ENCODE data around the gene PRDM4. TPM values are rescaled to one million over a fixed set of nuclear protein-coding genes. Genes with fewer than 3 reads are reported as not detected.
"Not testable (repeated sequence)": the region's sequence is repeated elsewhere in the genome, so short reads cannot be mapped to it uniquely, and the experiment has no call there.

The PRDM4 gene
- polyA plus RNA-seq, 1 of the 3 experiments (the other 2 are of a cell fraction) = 22.1 TPM

- H3K9me2 ChIP-seq = no peaks in the 10 kb centered on the region
- H3K4me2 ChIP-seq = no peak overlapping the region
- H4K20me1 ChIP-seq (ENCODE audit: insufficient read depth) = no peaks in the 10 kb centered on the region
- H3K36me3 ChIP-seq (replicated peaks in 1 of 2; ENCODE audit: control insufficient read depth in 1 of 2, insufficient read depth in 2 of 2, low read length in 1 of 2) = peaks cover 42 to 47% of the 10 kb centered on the region in 2 experiments
- H3K9me3 ChIP-seq = no peaks in the 10 kb centered on the region
- TF ChIP-seq GABPA (IDR thresholded peaks at IDR 0.05; ENCODE audit: low read depth) (no peak), FOXJ3 (CRISPR knock-in tag; IDR thresholded peaks at IDR 0.05) (no peak), FOSL2 (IDR thresholded peaks at IDR 0.05; ENCODE audit: borderline replicate concordance, low read depth) (no peak), YY1 (IDR thresholded peaks at IDR 0.05; ENCODE audit: low read depth) (no peak), ELF1 (IDR thresholded peaks at IDR 0.05) (no peak), FOXM1 (IDR thresholded peaks at IDR 0.05; ENCODE audit: low read depth) (no peak), EP300 (IDR thresholded peaks at IDR 0.05; ENCODE audit: borderline replicate concordance in 1 of 2, low read depth in 1 of 2, low read length in 1 of 2) (no peak), SIN3A (IDR thresholded peaks at IDR 0.05; ENCODE audit: borderline replicate concordance, low read depth, low read length) (no peak), RFX5 (IDR thresholded peaks at IDR 0.05; ENCODE audit: low read length) (no peak)
- TF ChIP-seq, protein P1, sequence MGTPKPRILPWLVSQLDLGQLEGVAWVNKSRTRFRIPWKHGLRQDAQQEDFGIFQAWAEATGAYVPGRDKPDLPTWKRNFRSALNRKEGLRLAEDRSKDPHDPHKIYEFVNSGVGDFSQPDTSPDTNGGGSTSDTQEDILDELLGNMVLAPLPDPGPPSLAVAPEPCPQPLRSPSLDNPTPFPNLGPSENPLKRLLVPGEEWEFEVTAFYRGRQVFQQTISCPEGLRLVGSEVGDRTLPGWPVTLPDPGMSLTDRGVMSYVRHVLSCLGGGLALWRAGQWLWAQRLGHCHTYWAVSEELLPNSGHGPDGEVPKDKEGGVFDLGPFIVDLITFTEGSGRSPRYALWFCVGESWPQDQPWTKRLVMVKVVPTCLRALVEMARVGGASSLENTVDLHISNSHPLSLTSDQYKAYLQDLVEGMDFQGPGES (IDR thresholded peaks at IDR 0.05; ENCODE audit: low read depth, low read length) = no peak
- H3F3A ChIP-seq (replicated peaks; ENCODE audit: insufficient read depth) = peaks cover 17% of the 10 kb centered on the region
- H2AFZ ChIP-seq (ENCODE audit: low read depth) = no peak overlapping the region
- no peaks in the 10 kb centered on the region for H3K27me3 ChIP-seq (ENCODE audit: insufficient read depth)
- no peak for DNase-seq
- ChIA-PET CTCF (no interaction called here), POLR2A (no interaction called here)
- H3K4me1 ChIP-seq (ENCODE audit: control insufficient read depth in 1 of 2, insufficient read depth in 2 of 2, low read depth in 1 of 2, low read length in 1 of 2) = no peaks in the 10 kb centered on the region
- no peak overlapping the region for H3K4me3 ChIP-seq (ENCODE audit: low read depth in 2 of 2, low read length in 1 of 2)
- no peak overlapping the region for H3K27ac ChIP-seq (ENCODE audit: low read depth in 2 of 2, low read length in 1 of 2)
- H3K9ac ChIP-seq = no peak overlapping the region
- no peaks in the 10 kb centered on the region for H3K79me2 ChIP-seq (ENCODE audit: insufficient read depth)
These were observed 45.2 kb downstream of the PRDM4 start for GRCh38 chr12:107715780-107716179.

- POLR2A ChIA-PET = not testable (repeated sequence)
These were observed 55.4 kb downstream of the PRDM4 start for GRCh38 chr12:107705522-107705921.

DNA sequence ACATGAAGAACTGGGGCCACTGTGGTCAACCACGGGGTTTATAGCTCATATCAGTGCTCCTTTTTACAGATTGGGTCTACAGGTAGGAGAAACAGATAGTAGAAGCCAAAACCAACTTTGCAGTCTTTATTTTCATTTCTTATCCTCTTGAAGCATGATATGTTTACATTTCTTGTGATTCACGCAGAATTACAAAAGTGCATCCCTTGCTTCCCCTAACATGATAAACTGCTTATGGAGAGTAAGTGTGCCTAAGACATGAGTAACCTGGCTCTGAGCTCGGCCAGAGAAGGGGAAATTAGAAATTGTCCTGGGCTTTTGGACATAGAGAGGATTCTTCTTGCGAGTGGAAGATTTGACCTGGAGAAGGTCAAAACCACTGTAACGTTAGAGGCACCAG is 56.9 kb downstream of the PRDM4 start:
- H3K4me3 ChIP-seq (ENCODE audit: low read depth in 2 of 2, low read length in 1 of 2) = no peak overlapping the region

More at GRCh38 chr12:107705522-107705921, 55.4 kb downstream of the PRDM4 start:
- WGBS (ENCODE audit: low lambda C conversion rate) = 96% methylated on average over 5 of the region's 5 CpGs
- H3K9me3 ChIP-seq; CTCF ChIA-PET; H2AFZ ChIP-seq (ENCODE audit: low read depth); H3K9me2 ChIP-seq; H3K4me3 ChIP-seq (ENCODE audit: low read depth in 2 of 2, low read length in 1 of 2); H3K27me3 ChIP-seq (ENCODE audit: insufficient read depth); H3F3A ChIP-seq (replicated peaks; ENCODE audit: insufficient read depth); H3K4me2 ChIP-seq; H4K20me1 ChIP-seq (ENCODE audit: insufficient read depth); H3K4me1 ChIP-seq (ENCODE audit: control insufficient read depth in 1 of 2, insufficient read depth in 2 of 2, low read depth in 1 of 2, low read length in 1 of 2); DNase-seq; H3K9ac ChIP-seq; H3K27ac ChIP-seq (ENCODE audit: low read depth in 2 of 2, low read length in 1 of 2): not testable (repeated sequence)
- H3K36me3 ChIP-seq (replicated peaks in 1 of 2; ENCODE audit: control insufficient read depth in 1 of 2, insufficient read depth in 2 of 2, low read length in 1 of 2) = peaks cover 63 to 71% of the 10 kb centered on the region in 2 experiments
- peaks cover 20% of the 10 kb centered on the region; the same call in 1 of the 2 replicates for H3K79me2 ChIP-seq (ENCODE audit: insufficient read depth)

More for the DNA sequence above, 56.9 kb downstream of the PRDM4 start:
- Histone ChIP-seq H3K9ac (no peak overlapping the region), H3K9me3 (no peaks in the 10 kb centered on the region), H3K4me1 (ENCODE audit: control insufficient read depth in 1 of 2, insufficient read depth in 2 of 2, low read depth in 1 of 2, low read length in 1 of 2) (no peaks in the 10 kb centered on the region), H4K20me1 (ENCODE audit: insufficient read depth) (no peaks in the 10 kb centered on the region), H3K9me2 (no peaks in the 10 kb centered on the region), H3F3A (replicated peaks; ENCODE audit: insufficient read depth) (no peaks in the 10 kb centered on the region), H3K79me2 (ENCODE audit: insufficient read depth) (peaks cover 20% of the 10 kb centered on the region; the same call in 1 of the 2 replicates), H3K27ac (ENCODE audit: low read depth in 2 of 2, low read length in 1 of 2) (no peak overlapping the region), H3K36me3 (replicated peaks in 1 of 2; ENCODE audit: control insufficient read depth in 1 of 2, insufficient read depth in 2 of 2, low read length in 1 of 2) (peaks cover 62 to 72% of the 10 kb centered on the region in 2 experiments), H3K27me3 (ENCODE audit: insufficient read depth) (no peaks in the 10 kb centered on the region), H2AFZ (ENCODE audit: low read depth) (no peak overlapping the region), H3K4me2 (no peak overlapping the region)
- ChIA-PET POLR2A (no interaction called here), CTCF (interaction anchor here (0.8 kb wide), 1 partner anchor 8 kb away, joined by 3 read pairs; no protein-coding TSS in a partner anchor)
- whole genome bisulfite sequencing (ENCODE audit: low lambda C conversion rate) = 91% methylated on average over 5 of the region's 5 CpGs
- TF ChIP-seq, protein P2, sequence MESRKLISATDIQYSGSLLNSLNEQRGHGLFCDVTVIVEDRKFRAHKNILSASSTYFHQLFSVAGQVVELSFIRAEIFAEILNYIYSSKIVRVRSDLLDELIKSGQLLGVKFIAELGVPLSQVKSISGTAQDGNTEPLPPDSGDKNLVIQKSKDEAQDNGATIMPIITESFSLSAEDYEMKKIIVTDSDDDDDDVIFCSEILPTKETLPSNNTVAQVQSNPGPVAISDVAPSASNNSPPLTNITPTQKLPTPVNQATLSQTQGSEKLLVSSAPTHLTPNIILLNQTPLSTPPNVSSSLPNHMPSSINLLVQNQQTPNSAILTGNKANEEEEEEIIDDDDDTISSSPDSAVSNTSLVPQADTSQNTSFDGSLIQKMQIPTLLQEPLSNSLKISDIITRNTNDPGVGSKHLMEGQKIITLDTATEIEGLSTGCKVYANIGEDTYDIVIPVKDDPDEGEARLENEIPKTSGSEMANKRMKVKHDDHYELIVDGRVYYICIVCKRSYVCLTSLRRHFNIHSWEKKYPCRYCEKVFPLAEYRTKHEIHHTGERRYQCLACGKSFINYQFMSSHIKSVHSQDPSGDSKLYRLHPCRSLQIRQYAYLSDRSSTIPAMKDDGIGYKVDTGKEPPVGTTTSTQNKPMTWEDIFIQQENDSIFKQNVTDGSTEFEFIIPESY (IDR thresholded peaks at IDR 0.05; ENCODE audit: borderline replicate concordance, low read depth) = no peak
- TF ChIP-seq MAX (IDR thresholded peaks at IDR 0.05; ENCODE audit: low read depth) (no peak), GATA2 (CRISPR knock-in tag; IDR thresholded peaks at IDR 0.05) (no peak), EP300 (IDR thresholded peaks at IDR 0.05; ENCODE audit: borderline replicate concordance in 1 of 2, low read depth in 1 of 2, low read length in 1 of 2) (no peak), TCF12 (IDR thresholded peaks at IDR 0.05) (no peak), TEAD4 (IDR thresholded peaks at IDR 0.05; ENCODE audit: borderline replicate concordance, insufficient read depth) (no peak), NFIC (IDR thresholded peaks at IDR 0.05; ENCODE audit: borderline replicate concordance) (no peak), TAF1 (IDR thresholded peaks at IDR 0.05; ENCODE audit: borderline replicate concordance, low read depth, low read length) (no peak), YY1 (IDR thresholded peaks at IDR 0.05; ENCODE audit: low read depth) (no peak), POLR2AphosphoS5 (IDR thresholded peaks at IDR 0.05; ENCODE audit: low read depth, low read length) (no peak)
- TF ChIP-seq, protein P1 (IDR thresholded peaks at IDR 0.05; ENCODE audit: low read depth, low read length) = no peak
- no peak for DNase-seq
